Measurements from ENCODE around the gene MRPS6.

The MRPS6 gene

GRCh38 chr21:34184232-34184631 lies 110.9 kb downstream of the MRPS6 start:
- no peak overlapping the region for H3K4me2 ChIP-seq (ENCODE audit: low read length)
- H3K27ac ChIP-seq (ENCODE audit: low read depth, low read length): no peak overlapping the region
- no peaks in the 10 kb centered on the region for H3K4me1 ChIP-seq (ENCODE audit: control insufficient read depth, low read length)
- H3K27me3 ChIP-seq (ENCODE audit: control insufficient read depth, low read length): no peaks in the 10 kb centered on the region
- no peaks in the 10 kb centered on the region for H3K9me2 ChIP-seq (replicated peaks; ENCODE audit: control insufficient read depth, low read length)
- TF ChIP-seq EZH2phosphoT487 (IDR thresholded peaks at IDR 0.05; ENCODE audit: borderline replicate concordance, low read length) (no peak), CTCF (IDR thresholded peaks at IDR 0.05; ENCODE audit: low read depth, low read length, poor library complexity, severe bottlenecking) (no peak)
- no peaks in the 10 kb centered on the region for H3K79me2 ChIP-seq (ENCODE audit: control insufficient read depth, low read length)
- no peaks in the 10 kb centered on the region for H3F3A ChIP-seq (ENCODE audit: control insufficient read depth, insufficient read depth)
- H3K4me3 ChIP-seq (ENCODE audit: low read length): no peak overlapping the region
- H3K9me3 ChIP-seq (ENCODE audit: control insufficient read depth, insufficient read depth, low read length): no peaks in the 10 kb centered on the region
- no peaks in the 10 kb centered on the region for H4K20me1 ChIP-seq (ENCODE audit: control insufficient read depth, insufficient read depth, low read depth, low read length)
- no peaks in the 10 kb centered on the region for H3K36me3 ChIP-seq (ENCODE audit: control insufficient read depth, low read length)

DNA sequence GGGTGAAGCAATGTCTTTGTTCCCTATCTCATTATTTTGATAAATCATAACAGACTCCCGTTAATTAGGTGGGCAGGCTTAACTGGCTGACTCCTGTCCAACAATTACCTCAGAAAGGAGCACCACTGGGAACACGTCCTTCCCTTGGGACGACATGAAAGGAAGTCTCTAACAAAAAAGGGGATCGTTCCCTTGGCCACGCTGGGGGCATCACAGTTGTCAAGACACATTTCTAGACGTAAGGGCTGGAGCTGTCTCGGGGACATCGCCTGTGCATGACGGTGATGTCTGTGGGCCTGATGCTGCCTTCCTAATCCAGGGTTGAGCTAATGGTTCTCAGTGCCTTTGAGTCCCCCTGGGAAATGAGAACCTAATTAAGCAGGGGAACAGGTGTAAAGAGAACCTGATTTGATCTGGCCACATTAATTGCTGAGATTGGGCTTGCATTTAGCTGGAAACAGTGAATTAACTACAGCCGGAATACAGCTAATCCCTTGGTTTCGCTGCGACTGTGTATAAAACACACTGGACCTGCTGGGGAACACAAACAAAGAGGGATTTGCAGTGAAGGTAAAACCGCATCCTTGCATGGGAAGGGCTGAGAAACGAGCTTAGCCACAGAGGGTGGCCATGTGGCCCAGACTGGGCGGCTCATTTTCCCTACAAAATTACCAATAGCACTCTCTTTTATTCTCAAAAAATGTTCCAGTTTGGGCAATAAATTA lies 111.8 kb downstream of the MRPS6 start:
- Histone ChIP-seq H3K4me1 (ENCODE audit: control insufficient read depth, low read length) (no peaks in the 10 kb centered on the region), H3K27me3 (ENCODE audit: control insufficient read depth, low read length) (no peaks in the 10 kb centered on the region), H4K20me1 (ENCODE audit: control insufficient read depth, insufficient read depth, low read depth, low read length) (no peaks in the 10 kb centered on the region), H3K27ac (ENCODE audit: low read depth, low read length) (no peak overlapping the region), H3F3A (ENCODE audit: control insufficient read depth, insufficient read depth) (no peaks in the 10 kb centered on the region), H3K9me3 (ENCODE audit: control insufficient read depth, insufficient read depth, low read length) (peaks cover 6% of the 10 kb centered on the region; the same call in 1 of the 2 replicates), H3K79me2 (ENCODE audit: control insufficient read depth, low read length) (no peaks in the 10 kb centered on the region), H3K36me3 (ENCODE audit: control insufficient read depth, low read length) (no peaks in the 10 kb centered on the region), H3K4me3 (ENCODE audit: low read length) (no peak overlapping the region), H3K9me2 (replicated peaks; ENCODE audit: control insufficient read depth, low read length) (no peaks in the 10 kb centered on the region), H3K4me2 (ENCODE audit: low read length) (no peak overlapping the region)
- TF ChIP-seq CTCF (IDR thresholded peaks at IDR 0.05; ENCODE audit: low read depth, low read length, poor library complexity, severe bottlenecking): no peak
- TF ChIP-seq EZH2phosphoT487 (IDR thresholded peaks at IDR 0.05; ENCODE audit: borderline replicate concordance, low read length): no peak

GRCh38 chr21:34186109-34186719 lies 112.8 kb downstream of the MRPS6 start:
- no peaks in the 10 kb centered on the region for H3K79me2 ChIP-seq (ENCODE audit: control insufficient read depth, low read length)

More at GRCh38 chr21:34186109-34186719, 112.8 kb downstream of the MRPS6 start:
- no peaks in the 10 kb centered on the region for H4K20me1 ChIP-seq (ENCODE audit: control insufficient read depth, insufficient read depth, low read depth, low read length)
- H3K4me3 ChIP-seq (ENCODE audit: low read length): no peak overlapping the region
- H3F3A ChIP-seq (ENCODE audit: control insufficient read depth, insufficient read depth): no peaks in the 10 kb centered on the region
- TF ChIP-seq CTCF (IDR thresholded peaks at IDR 0.05; ENCODE audit: low read depth, low read length, poor library complexity, severe bottlenecking) (no peak), EZH2phosphoT487 (IDR thresholded peaks at IDR 0.05; ENCODE audit: borderline replicate concordance, low read length) (no peak)
- no peaks in the 10 kb centered on the region for H3K36me3 ChIP-seq (ENCODE audit: control insufficient read depth, low read length)
- no peak overlapping the region for H3K27ac ChIP-seq (ENCODE audit: low read depth, low read length)
- no peak overlapping the region for H3K4me2 ChIP-seq (ENCODE audit: low read length)
- H3K27me3 ChIP-seq (ENCODE audit: control insufficient read depth, low read length): no peaks in the 10 kb centered on the region
- H3K9me3 ChIP-seq (ENCODE audit: control insufficient read depth, insufficient read depth, low read length): peaks cover 6% of the 10 kb centered on the region; the same call in 1 of the 2 replicates
- no peaks in the 10 kb centered on the region for H3K4me1 ChIP-seq (ENCODE audit: control insufficient read depth, low read length)
- no peaks in the 10 kb centered on the region for H3K9me2 ChIP-seq (replicated peaks; ENCODE audit: control insufficient read depth, low read length)
